T-cell (primary cell): Measurements from ENCODE around the gene MAGEA9B. TPM values are rescaled to one million over a fixed set of nuclear protein-coding genes. Genes with fewer than 3 reads are reported as not detected.
"Not testable (repeated sequence)": the region's sequence is repeated elsewhere in the genome, so short reads cannot be mapped to it uniquely, and the experiment has no call there.

ENCODE experiments used
- ATAC-seq, 4 experiments: fragments of 200-7000 bp in 3 of 4; fragments of 150-1000 bp in 1 of 4; cut with Tn5 transposase; replicated peaks in 1 of 4; 1 replicate in 3 of 4; 2 replicates in 1 of 4; pipeline ENCODE4 v1.10.0; 2021; ENCODE audit warnings: moderate library complexity in 3 of 4, mild to moderate bottlenecking in 2 of 4, moderate number of reproducible peaks in 1 of 4
- CTCF ChIA-PET, 2 donors: fragments of 300-600 bp; sonication (Branson Sonifier 250); formaldehyde crosslinking; loops; one replicate each; lab custom pipeline; 2022; ENCODE audit warnings: antibody characterized with exemption in 2 of 2; lab: Charles Lee
- POLR2A ChIA-PET, 2 donors: fragments of 300-600 bp; sonication (Branson Sonifier 250); formaldehyde crosslinking; loops; one replicate each; lab custom pipeline; 2022; ENCODE audit warnings: antibody characterized with exemption in 2 of 2; lab: Charles Lee
- DNase-seq, 35 experiments: peaks; one replicate each; pipeline versions ENCODE4 v3.0.0 to v3.0.0-alpha.2; 2013 to 2023
- H3K27ac ChIP-seq: one replicate; pipeline ENCODE4 v1.5.1; 2013; ENCODE audit warnings: low read length
- H3K27me3 ChIP-seq, 2 experiments: replicated peaks in 1 of 2; 1 replicate in 1 of 2; 2 replicates in 1 of 2; pipeline versions ENCODE4 v1.6.1 to v1.7.0; 2013; ENCODE audit warnings: low read length in 1 of 2, mixed read lengths in 1 of 2; ENCODE audit not compliant: control insufficient read depth in 2 of 2, insufficient read depth in 2 of 2; ENCODE audit errors: extremely low read depth in 1 of 2
- H3K36me3 ChIP-seq, 2 donors: 1 replicate in 1 of 2; 2 replicates in 1 of 2; pipeline versions ENCODE4 v1.6.1 to v1.7.0; 2013; ENCODE audit warnings: low read length in 1 of 2; ENCODE audit not compliant: control insufficient read depth in 2 of 2, insufficient read depth in 1 of 2; ENCODE audit errors: extremely low read depth in 1 of 2
- H3K4me1 ChIP-seq, 2 experiments: 1 replicate in 1 of 2; 2 replicates in 1 of 2; pipeline versions ENCODE4 v1.6.1 to v1.7.0; 2013; ENCODE audit warnings: low read length in 2 of 2, mixed read lengths in 1 of 2; ENCODE audit not compliant: insufficient read depth in 2 of 2, control insufficient read depth in 1 of 2; ENCODE audit errors: extremely low read depth in 1 of 2
- H3K4me3 ChIP-seq, 2 donors: 1 replicate in 1 of 2; 2 replicates in 1 of 2; pipeline versions ENCODE4 v1.5.1 to v1.7.0; 2013; ENCODE audit warnings: mild to moderate bottlenecking in 2 of 2, low read length in 1 of 2, moderate library complexity in 1 of 2; ENCODE audit not compliant: control insufficient read depth in 1 of 2; ENCODE audit errors: extremely low read depth in 1 of 2
- H3K9me3 ChIP-seq: 2 replicates; pipeline ENCODE4 v1.7.0; 2013
- H3K27ac Mint-ChIP-seq, 2 donors: one replicate each; pipeline ENCODE4 v1.8.0; 2020 to 2021; ENCODE audit warnings: mild to moderate bottlenecking in 2 of 2, mixed read lengths in 2 of 2
- H3K27me3 Mint-ChIP-seq, 2 donors: one replicate each; pipeline ENCODE4 v1.8.0; 2021 to 2022; ENCODE audit warnings: mixed read lengths in 2 of 2
- H3K36me3 Mint-ChIP-seq: one replicate; pipeline ENCODE4 v1.8.0; 2021; ENCODE audit warnings: mixed read lengths
- H3K4me1 Mint-ChIP-seq, 3 donors: one replicate each; pipeline ENCODE4 v1.8.0; 2020 to 2022; ENCODE audit warnings: mixed read lengths in 3 of 3, mild to moderate bottlenecking in 1 of 3
- H3K4me3 Mint-ChIP-seq, 3 donors: one replicate each; pipeline ENCODE4 v1.8.0; 2020 to 2022; ENCODE audit warnings: mild to moderate bottlenecking in 3 of 3, mixed read lengths in 3 of 3, moderate library complexity in 3 of 3
- H3K9me3 Mint-ChIP-seq, 3 donors: one replicate each; pipeline ENCODE4 v1.8.0; 2020 to 2022; ENCODE audit warnings: mixed read lengths in 3 of 3
- WGBS: methylation state at CpG from one replicate; pipeline ENCODE4 v1.1.5; 2013; ENCODE audit warnings: missing lambda C conversion rate; ENCODE audit not compliant: insufficient coverage; 5-methylcytosine and 5-hydroxymethylcytosine counted together
- total RNA-seq, 35 experiments: library from RNA in 6 of 35; stranded (reverse) in 6 of 35; fragments of 120-200 nt in 1 of 35; gene quantifications; one replicate each; pipeline versions ENCODE4 v1.2.1 to v1.2.4 and lab custom pipeline; 2013 to 2026

Gene MAGEA9B
- total RNA-seq, 5 donors from 2014 or later (not counting 1 experiment from before 2014, with no cell fraction given) = not detected

DNA sequence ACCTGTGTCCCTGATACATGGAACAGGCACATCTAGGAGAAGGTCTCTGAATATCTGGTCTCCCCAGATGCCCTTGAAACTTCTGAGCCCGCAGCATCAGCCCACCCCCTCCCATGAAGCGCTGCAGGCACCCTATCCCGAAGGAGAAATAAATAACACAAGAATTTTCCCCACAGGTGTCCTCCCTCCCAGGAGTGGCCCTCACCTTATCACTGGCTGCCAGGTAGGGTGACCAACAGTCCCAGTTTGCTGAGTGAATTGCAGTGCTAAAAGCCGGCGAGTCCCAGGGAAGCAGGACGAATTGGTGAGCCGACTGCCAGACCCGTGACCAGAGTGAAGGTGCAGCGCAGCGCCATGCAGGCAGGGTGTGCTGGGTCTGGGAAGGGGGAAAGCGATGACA is 53.3 kb downstream of the MAGEA9B start:
- H3K27ac Mint-ChIP-seq = not testable (repeated sequence)

GRCh38 chrX:149532868-149533267 is 54.4 kb downstream of the MAGEA9B start:
- H3K9me3 ChIP-seq, H3K27ac Mint-ChIP-seq, ATAC-seq, H3K4me1 ChIP-seq, H3K36me3 Mint-ChIP-seq, H3K4me1 Mint-ChIP-seq, POLR2A ChIA-PET, H3K36me3 ChIP-seq, CTCF ChIA-PET, H3K4me3 ChIP-seq, H3K27ac ChIP-seq, H3K4me3 Mint-ChIP-seq, DNase-seq, H3K9me3 Mint-ChIP-seq, H3K27me3 Mint-ChIP-seq, H3K27me3 ChIP-seq: not testable (repeated sequence)
- no CpG with 5 or more reads among the region's 3 CpGs for WGBS

More for the DNA sequence above, 53.3 kb downstream of the MAGEA9B start:
- WGBS = 100% methylated on average over 1 of the region's 11 CpGs
- ATAC-seq, H3K9me3 ChIP-seq, H3K4me1 ChIP-seq, H3K36me3 Mint-ChIP-seq, H3K36me3 ChIP-seq, H3K4me3 Mint-ChIP-seq, H3K4me1 Mint-ChIP-seq, H3K9me3 Mint-ChIP-seq, DNase-seq, POLR2A ChIA-PET, H3K27me3 ChIP-seq, H3K27me3 Mint-ChIP-seq, CTCF ChIA-PET, H3K4me3 ChIP-seq, H3K27ac ChIP-seq: not testable (repeated sequence)

Other genes starting within 250 kb of the MAGEA9B start
- gene IDS, start 82.2 kb downstream of the MAGEA9B start, total RNA-seq = 100 to 1,000 TPM; 152 to 402 (median 182) TPM
- gene EOLA1, start 46.4 kb downstream of the MAGEA9B start, total RNA-seq = 10 to 100 TPM; 24.1 to 79.0 (median 39.4) TPM
- not detected for gene HSFX3, start 37.5 kb downstream of the MAGEA9B start, total RNA-seq
- not detected for gene HSFX2, start 7.9 kb upstream of the MAGEA9B start, total RNA-seq
- gene TMEM185A, start 44.3 kb upstream of the MAGEA9B start, total RNA-seq = 10 to 100 TPM; 13.8 to 26.5 (median 25.6) TPM
- not detected for gene MAGEA11, start 124.6 kb upstream of the MAGEA9B start, total RNA-seq
- 1 to 10 TPM in 3 of 5 donors, under 1 TPM in 2; 0.50 to 3.2 (median 1.8) TPM for gene HSFX1, start 186.6 kb upstream of the MAGEA9B start, total RNA-seq
- gene MAGEA9, start 194.5 kb upstream of the MAGEA9B start, total RNA-seq = not detected